Measurements from ENCODE around the gene JMJD1C.

GRCh38 chr10:63313066-63313717, 152.6 kb downstream of the JMJD1C start:
- TF ChIP-seq POLR2A (IDR thresholded peaks at IDR 0.05): no peak
- TF ChIP-seq, protein P1, sequence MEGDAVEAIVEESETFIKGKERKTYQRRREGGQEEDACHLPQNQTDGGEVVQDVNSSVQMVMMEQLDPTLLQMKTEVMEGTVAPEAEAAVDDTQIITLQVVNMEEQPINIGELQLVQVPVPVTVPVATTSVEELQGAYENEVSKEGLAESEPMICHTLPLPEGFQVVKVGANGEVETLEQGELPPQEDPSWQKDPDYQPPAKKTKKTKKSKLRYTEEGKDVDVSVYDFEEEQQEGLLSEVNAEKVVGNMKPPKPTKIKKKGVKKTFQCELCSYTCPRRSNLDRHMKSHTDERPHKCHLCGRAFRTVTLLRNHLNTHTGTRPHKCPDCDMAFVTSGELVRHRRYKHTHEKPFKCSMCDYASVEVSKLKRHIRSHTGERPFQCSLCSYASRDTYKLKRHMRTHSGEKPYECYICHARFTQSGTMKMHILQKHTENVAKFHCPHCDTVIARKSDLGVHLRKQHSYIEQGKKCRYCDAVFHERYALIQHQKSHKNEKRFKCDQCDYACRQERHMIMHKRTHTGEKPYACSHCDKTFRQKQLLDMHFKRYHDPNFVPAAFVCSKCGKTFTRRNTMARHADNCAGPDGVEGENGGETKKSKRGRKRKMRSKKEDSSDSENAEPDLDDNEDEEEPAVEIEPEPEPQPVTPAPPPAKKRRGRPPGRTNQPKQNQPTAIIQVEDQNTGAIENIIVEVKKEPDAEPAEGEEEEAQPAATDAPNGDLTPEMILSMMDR (IDR thresholded peaks at IDR 0.05): no peak

Data from adrenal gland (tissue), 5 donors.